Measurements from ENCODE around the gene AMER1.

DNA sequence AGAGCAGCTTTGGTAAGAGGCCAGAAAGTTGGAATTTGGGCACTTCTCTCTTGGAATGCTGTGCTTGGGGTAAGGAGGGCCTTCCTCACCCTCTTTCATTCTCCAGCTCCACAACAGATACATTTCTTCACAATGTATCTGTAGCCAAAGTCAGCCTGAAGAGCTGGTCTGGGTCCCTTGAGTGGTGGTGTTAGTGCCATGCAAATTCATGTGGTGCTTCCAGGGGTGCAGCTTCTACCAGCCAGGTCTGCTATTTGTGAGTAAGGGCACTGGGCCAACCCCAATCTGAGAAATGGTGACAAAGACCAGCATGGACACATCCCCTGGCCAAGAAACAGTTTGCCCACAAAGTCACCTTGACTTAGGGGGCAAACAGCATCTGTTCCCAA is 17.8 kb downstream of the AMER1 start:
- TF ChIP-seq, protein P1, sequence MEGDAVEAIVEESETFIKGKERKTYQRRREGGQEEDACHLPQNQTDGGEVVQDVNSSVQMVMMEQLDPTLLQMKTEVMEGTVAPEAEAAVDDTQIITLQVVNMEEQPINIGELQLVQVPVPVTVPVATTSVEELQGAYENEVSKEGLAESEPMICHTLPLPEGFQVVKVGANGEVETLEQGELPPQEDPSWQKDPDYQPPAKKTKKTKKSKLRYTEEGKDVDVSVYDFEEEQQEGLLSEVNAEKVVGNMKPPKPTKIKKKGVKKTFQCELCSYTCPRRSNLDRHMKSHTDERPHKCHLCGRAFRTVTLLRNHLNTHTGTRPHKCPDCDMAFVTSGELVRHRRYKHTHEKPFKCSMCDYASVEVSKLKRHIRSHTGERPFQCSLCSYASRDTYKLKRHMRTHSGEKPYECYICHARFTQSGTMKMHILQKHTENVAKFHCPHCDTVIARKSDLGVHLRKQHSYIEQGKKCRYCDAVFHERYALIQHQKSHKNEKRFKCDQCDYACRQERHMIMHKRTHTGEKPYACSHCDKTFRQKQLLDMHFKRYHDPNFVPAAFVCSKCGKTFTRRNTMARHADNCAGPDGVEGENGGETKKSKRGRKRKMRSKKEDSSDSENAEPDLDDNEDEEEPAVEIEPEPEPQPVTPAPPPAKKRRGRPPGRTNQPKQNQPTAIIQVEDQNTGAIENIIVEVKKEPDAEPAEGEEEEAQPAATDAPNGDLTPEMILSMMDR (IDR thresholded peaks at IDR 0.05) = no peak
- TF ChIP-seq POLR2A (IDR thresholded peaks at IDR 0.05) = no peak
